BJ (cell line): ENCODE results near the gene HSPBP1. TPM values are rescaled to one million over a fixed set of nuclear protein-coding genes. Genes with fewer than 3 reads are reported as not detected.

Experiments
- CTCF ChIA-PET: fragments of 350-600 bp; formaldehyde crosslinking; extraction: SDS; loops from one replicate; lab custom pipeline; 2021; ENCODE audit warnings: antibody characterized with exemption, inconsistent platforms; lab: Yijun Ruan, JAX
- POLR2A ChIA-PET: fragments of 300-600 bp; sonication (Branson Sonifier 250); formaldehyde crosslinking; extraction: SDS; loops from one replicate; lab custom pipeline; 2021; ENCODE audit warnings: antibody characterized with exemption; lab: Charles Lee
- DNase-seq: peaks from one replicate; pipeline ENCODE4 v3.0.0-alpha.2; 2011; ENCODE audit warnings: low read depth
- H3K27me3 ChIP-seq: 2 replicates; pipeline ENCODE4 v1.6.0; 2011; ENCODE audit warnings: low read length; ENCODE audit not compliant: control insufficient read depth, insufficient read depth
- H3K36me3 ChIP-seq: 2 replicates; pipeline ENCODE4 v1.5.1; 2011; ENCODE audit warnings: low read length; ENCODE audit not compliant: control insufficient read depth, insufficient read depth
- H3K4me3 ChIP-seq: 2 replicates; pipeline ENCODE4 v1.5.1; 2011; ENCODE audit warnings: low read depth, mild to moderate bottlenecking, control low read depth, low read length
- polyA plus RNA-seq: library from polyadenylated mRNA; depleted of rRNA; stranded (reverse); fragments of >200 nt; gene quantifications from 2 replicates; pipeline ENCODE4 v1.2.3, GENCODE V29; 2011
- TF ChIP-seq, protein P1 (sequence below): IDR thresholded peaks from 2 replicates; pipeline ENCODE4 v1.5.1; 2011; ENCODE audit warnings: low read depth, mild to moderate bottlenecking, control low read depth, inconsistent platforms, low read length, moderate library complexity; ENCODE audit not compliant: insufficient read depth

Gene HSPBP1
- polyA plus RNA-seq, 1 experiment = 43.8 TPM

DNA sequence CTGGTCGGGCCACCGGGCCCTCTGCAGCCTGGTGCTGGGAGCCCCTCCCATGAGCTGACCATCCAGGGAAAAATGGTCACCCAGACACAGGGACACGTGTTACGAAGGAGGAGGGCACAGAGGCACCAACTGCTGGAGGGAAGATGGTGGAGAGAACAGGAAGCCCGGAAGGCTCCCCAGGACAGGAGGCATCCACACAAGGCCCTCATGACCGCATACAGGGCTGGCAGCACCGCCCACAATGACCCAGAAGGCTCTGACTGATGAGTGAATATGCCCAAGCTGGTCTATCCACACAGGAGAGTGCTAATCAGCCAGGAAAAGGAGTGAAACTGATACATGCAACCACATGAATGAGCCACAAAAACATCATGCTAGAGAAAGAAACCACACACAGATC is 37.4 kb downstream of the HSPBP1 start:
- Histone ChIP-seq H3K36me3 (peaks cover 63% of the 10 kb centered on the region), H3K27me3 (no peaks in the 10 kb centered on the region), H3K4me3 (no peak overlapping the region)
- ChIA-PET CTCF (interaction anchor here (1.0 kb wide), 1 partner anchor 13 kb away, joined by 4 read pairs; no protein-coding TSS in a partner anchor), POLR2A (no interaction called here)
- DNase-seq = no peak
- TF ChIP-seq, protein P1, sequence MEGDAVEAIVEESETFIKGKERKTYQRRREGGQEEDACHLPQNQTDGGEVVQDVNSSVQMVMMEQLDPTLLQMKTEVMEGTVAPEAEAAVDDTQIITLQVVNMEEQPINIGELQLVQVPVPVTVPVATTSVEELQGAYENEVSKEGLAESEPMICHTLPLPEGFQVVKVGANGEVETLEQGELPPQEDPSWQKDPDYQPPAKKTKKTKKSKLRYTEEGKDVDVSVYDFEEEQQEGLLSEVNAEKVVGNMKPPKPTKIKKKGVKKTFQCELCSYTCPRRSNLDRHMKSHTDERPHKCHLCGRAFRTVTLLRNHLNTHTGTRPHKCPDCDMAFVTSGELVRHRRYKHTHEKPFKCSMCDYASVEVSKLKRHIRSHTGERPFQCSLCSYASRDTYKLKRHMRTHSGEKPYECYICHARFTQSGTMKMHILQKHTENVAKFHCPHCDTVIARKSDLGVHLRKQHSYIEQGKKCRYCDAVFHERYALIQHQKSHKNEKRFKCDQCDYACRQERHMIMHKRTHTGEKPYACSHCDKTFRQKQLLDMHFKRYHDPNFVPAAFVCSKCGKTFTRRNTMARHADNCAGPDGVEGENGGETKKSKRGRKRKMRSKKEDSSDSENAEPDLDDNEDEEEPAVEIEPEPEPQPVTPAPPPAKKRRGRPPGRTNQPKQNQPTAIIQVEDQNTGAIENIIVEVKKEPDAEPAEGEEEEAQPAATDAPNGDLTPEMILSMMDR = no peak

DNA sequence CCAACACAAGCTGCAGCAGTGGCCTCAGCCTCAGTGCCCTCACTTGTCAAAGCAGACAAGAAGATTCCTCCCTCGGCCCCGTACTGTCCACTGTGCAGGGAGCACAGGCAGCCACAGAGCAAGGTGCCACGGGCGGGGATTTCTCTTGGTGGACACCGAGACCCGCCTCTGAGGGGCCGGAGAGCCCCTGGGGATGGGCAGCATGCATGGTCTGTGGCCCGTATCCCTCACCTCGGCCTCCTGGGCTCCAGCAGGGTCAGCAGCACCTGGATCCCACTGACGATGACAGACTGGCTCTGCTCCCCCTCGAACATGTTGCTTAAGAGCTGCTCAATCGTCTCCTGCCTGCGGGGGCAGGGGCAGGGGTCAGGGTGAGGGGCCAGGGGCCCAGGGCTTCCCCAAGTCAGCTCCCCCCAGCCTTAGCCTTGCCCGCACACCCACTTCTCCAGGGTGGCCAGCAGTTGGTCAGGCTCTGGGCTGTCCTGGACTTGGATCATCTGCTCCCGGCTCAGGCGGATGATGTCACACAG is 37.9 kb downstream of the HSPBP1 start:
- Histone ChIP-seq H3K27me3 (no peaks in the 10 kb centered on the region), H3K36me3 (peaks cover 66% of the 10 kb centered on the region), H3K4me3 (no peak overlapping the region)
- CTCF ChIA-PET = interaction anchor here (0.8 to 1.0 kb wide), 2 partner anchors 10 to 13 kb away, joined by 4 read pairs; no protein-coding TSS in a partner anchor
- DNase-seq = no peak
- POLR2A ChIA-PET = no interaction called here
- TF ChIP-seq, protein P1 = no peak

DNA sequence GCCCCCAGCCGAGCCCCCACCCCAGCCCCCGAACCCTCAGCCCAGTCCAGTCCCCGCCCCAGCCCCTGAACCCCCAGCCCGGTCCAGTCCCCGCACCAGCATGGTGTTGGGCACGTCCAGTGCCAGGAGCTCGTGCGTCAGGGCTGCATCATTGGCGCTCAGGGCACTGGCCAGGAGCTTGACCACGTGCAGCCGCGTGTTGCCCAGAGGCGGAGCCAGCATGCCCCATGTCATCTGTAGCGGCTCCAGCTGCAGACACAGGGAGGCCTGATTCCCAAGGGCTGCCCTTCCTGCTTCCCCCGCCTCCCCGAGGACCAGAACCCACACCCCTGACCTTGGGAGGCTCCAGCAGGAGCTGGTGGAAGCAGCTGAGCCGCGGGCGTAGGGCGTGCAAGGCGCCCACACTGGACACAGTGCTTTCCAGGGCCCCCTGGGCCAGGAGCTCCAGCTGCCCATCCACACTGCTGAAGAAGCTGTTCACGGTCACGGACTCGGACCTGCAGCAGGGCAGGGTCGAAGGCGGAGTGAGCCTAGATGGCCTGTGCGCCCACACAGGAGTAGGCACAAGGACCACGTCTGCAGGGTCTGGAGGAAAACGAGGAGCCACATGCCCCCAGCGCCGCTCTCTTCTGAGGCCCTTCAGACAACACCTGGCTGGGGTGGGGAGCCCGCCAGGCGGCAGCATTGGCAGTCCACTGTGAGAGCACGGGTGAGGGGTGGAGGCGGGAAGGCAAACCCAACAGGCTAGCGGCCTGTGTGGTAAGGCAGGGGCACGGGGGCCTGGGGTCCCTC is 38.6 kb downstream of the HSPBP1 start:
- CTCF ChIA-PET = interaction anchor here (0.8 to 1.0 kb wide), 2 partner anchors 11 to 14 kb away, joined by 4 read pairs; no protein-coding TSS in a partner anchor
- POLR2A ChIA-PET = no interaction called here
- peaks cover 64% of the 10 kb centered on the region for H3K36me3 ChIP-seq
- H3K4me3 ChIP-seq = no peak overlapping the region
- TF ChIP-seq, protein P1 = no peak
- no peaks in the 10 kb centered on the region for H3K27me3 ChIP-seq
- DNase-seq = no peak

DNA sequence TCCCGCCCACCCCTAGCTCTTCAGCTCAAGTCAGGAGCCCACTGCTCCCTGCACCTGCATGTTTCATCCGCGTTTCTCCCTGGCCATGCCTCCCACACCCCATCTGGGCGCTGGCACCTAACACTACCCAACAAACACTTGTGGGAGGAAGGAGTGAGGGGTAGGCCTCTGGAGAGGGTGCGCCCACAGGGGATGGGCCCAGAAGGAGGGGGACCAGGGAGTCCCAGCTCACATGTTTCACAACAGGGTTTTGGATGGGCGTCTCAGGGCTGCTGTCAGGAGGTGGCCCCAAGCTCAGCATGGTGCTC is 39.2 kb downstream of the HSPBP1 start:
- ChIA-PET CTCF (interaction anchor here (1.2 kb wide), 1 partner anchor 14 kb away, joined by 3 read pairs; no protein-coding TSS in a partner anchor), POLR2A (no interaction called here)
- no peak overlapping the region for H3K4me3 ChIP-seq
- peaks cover 64% of the 10 kb centered on the region for H3K36me3 ChIP-seq
- TF ChIP-seq, protein P1 = no peak
- no peaks in the 10 kb centered on the region for H3K27me3 ChIP-seq
- DNase-seq = no peak

DNA sequence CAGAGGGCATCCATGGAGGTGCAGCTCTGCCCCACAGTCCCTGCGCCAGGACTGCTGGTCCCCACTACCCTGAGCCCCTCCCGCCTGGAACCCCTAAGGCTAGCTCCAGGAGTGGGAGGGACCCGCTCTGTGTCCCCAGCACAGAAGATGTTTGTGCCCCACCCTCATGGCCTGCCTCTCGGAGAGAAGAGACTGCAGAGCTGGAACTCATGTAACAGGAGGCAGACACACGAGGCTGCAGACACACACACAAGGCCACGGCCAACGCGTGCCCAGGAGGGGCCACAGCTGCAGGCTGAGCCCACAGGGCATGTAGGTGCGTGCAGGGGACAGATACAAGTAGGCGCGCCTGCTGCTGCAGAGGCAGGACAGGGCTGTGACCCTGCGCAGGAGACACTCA is 40.9 kb downstream of the HSPBP1 start:
- Histone ChIP-seq H3K27me3 (no peaks in the 10 kb centered on the region), H3K4me3 (no peak overlapping the region), H3K36me3 (peaks cover 54% of the 10 kb centered on the region)
- DNase-seq = no peak
- ChIA-PET CTCF (no interaction called here), POLR2A (no interaction called here)
- TF ChIP-seq, protein P1 = no peak
